Panc1 (cell line): ENCODE results near the gene THRB. TPM values are rescaled to one million over a fixed set of nuclear protein-coding genes. Genes with fewer than 3 reads are reported as not detected.

Experiments used
- ATAC-seq: fragments of 200-7000 bp; cut with Tn5 transposase; 2 replicates; pipeline ENCODE4 v1.9.1; 2020; ENCODE audit warnings: mild to moderate bottlenecking, moderate library complexity
- BruUV-seq: library from RNA; stranded (reverse); fragments of 400-500 nt; replicated peaks from 2 replicates; lab custom pipeline; 2021; lab: Mats Ljungman, UMichigan
- CTCF ChIA-PET: fragments of 300-600 bp; sonication (Branson Sonifier 250); formaldehyde crosslinking; loops from one replicate; lab custom pipeline; 2022; ENCODE audit warnings: antibody characterized with exemption; lab: Charles Lee
- POLR2A ChIA-PET: fragments of 300-600 bp; sonication (Branson Sonifier 250); formaldehyde crosslinking; loops from one replicate; lab custom pipeline; 2022; ENCODE audit warnings: antibody characterized with exemption; lab: Charles Lee
- DNase-seq: peaks from one replicate; pipeline ENCODE4 v3.0.0-alpha.2; 2010; ENCODE audit warnings: low read depth, low spot score
- H3K27ac ChIP-seq: 2 replicates; pipeline ENCODE4 v1.5.1; 2011; ENCODE audit warnings: mild to moderate bottlenecking, low read length, inconsistent platforms
- H3K27me3 ChIP-seq: fragments of 200-500 bp; sonication (Bioruptor generic); 2 replicates; pipeline ENCODE4 v1.6.0; 2014; ENCODE audit warnings: low read length, inconsistent platforms; ENCODE audit not compliant: control insufficient read depth, insufficient read depth
- H3K36me3 ChIP-seq: fragments of 200-500 bp; sonication (Bioruptor generic); 2 replicates; pipeline ENCODE4 v1.5.1; 2014; ENCODE audit warnings: inconsistent platforms, mild to moderate bottlenecking, low read length, moderate library complexity; ENCODE audit not compliant: control insufficient read depth, insufficient read depth
- H3K4me1 ChIP-seq: 2 replicates; pipeline ENCODE4 v1.5.1; 2011; ENCODE audit warnings: inconsistent platforms, mild to moderate bottlenecking, low read length, moderate library complexity; ENCODE audit not compliant: control insufficient read depth, insufficient read depth
- H3K4me3 ChIP-seq, 2 experiments: 2 replicates each; pipeline ENCODE4 v1.5.1; 2011 to 2012; ENCODE audit warnings: low read depth in 2 of 2, low read length in 2 of 2, mild to moderate bottlenecking in 2 of 2, inconsistent platforms in 1 of 2, moderate library complexity in 1 of 2
- H3K9me3 ChIP-seq: fragments of 200-500 bp; sonication (Bioruptor generic); 2 replicates; pipeline ENCODE4 v1.5.1; 2014; ENCODE audit warnings: low read depth, mild to moderate bottlenecking, inconsistent platforms, low read length, moderate library complexity; ENCODE audit not compliant: control insufficient read depth, insufficient read depth
- CTCF ChIP-seq: fragments of 450-650 bp; IDR thresholded peaks from 2 replicates; pipeline ENCODE4 v1.5.1; 2017; ENCODE audit warnings: mild to moderate bottlenecking
- POLR2AphosphoS5 ChIP-seq: IDR thresholded peaks from 2 replicates; pipeline ENCODE4 v1.6.1; 2012; ENCODE audit warnings: mild to moderate bottlenecking, low read depth, low read length, moderate library complexity
- SIN3A ChIP-seq: IDR thresholded peaks from 2 replicates; pipeline ENCODE4 v1.6.1; 2012; ENCODE audit warnings: low read depth, mild to moderate bottlenecking, low read length, moderate library complexity, borderline replicate concordance; ENCODE audit not compliant: insufficient read depth
- TCF7L2 ChIP-seq: IDR thresholded peaks from 2 replicates; pipeline ENCODE4 v1.6.1; 2011; ENCODE audit warnings: mild to moderate bottlenecking, low read depth, low read length, inconsistent platforms
- in situ Hi-C: cut with HindIII; loops from 2 replicates; pipeline ENCODE4 v1.10.0; 2016; ENCODE audit warnings: low sequenced_read_pairs, low pct_unique_long_range_greater_than_20kb
- intact Hi-C: fragments of 100-400 bp; cut with micrococcal nuclease; formaldehyde crosslinking; loops from one replicate; pipeline ENCODE4 v1.10.0; 2022; ENCODE audit not compliant: unreplicated experiment
- total RNA-seq: library from RNA; stranded (reverse); gene quantifications from one replicate; pipeline ENCODE4 v1.2.1, GENCODE V29; 2021; ENCODE audit not compliant: unreplicated experiment
- TF ChIP-seq, protein P1 (sequence below), 2 experiments: IDR thresholded peaks; 2 replicates each; pipeline ENCODE4 v1.6.1; 2011 to 2012; ENCODE audit warnings: low read depth in 2 of 2, control low read depth in 1 of 2, low read length in 1 of 2, mild to moderate bottlenecking in 1 of 2, moderate library complexity in 1 of 2; ENCODE audit not compliant: insufficient read depth in 1 of 2

The THRB gene
- total RNA-seq, 1 experiment from 2014 or later, result 3.9 TPM

DNA sequence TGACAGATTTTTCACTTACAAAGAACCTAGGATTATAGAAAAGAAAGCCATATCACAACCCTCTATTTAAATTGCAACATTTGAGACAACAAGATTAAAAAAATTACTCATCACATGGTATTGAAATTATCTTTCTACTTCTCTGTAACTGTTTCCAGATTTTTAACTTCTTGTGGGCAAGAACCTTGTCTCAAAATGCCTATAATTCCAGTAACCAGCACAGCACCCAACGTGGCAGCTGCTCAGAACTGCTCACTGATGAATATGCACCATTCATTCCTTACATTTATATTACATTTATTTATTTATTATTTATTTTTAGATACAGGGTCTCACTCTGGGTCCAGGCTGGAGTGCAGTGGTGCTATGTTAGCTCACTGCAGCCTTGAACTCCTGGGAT is 216.1 kb downstream of the THRB start:
- ATAC-seq, result no peak
- intact Hi-C loops, result no loop called here
- BruUV-seq, result no TSS peak
- Histone ChIP-seq H3K4me3 (no peak overlapping the region), H3K27ac (no peak overlapping the region), H3K9me3 (no peaks in the 10 kb centered on the region), H3K36me3 (no peaks in the 10 kb centered on the region), H3K4me1 (no peaks in the 10 kb centered on the region), H3K27me3 (no peaks in the 10 kb centered on the region)
- no peak for DNase-seq
- in situ Hi-C loops, result no loop called here
- ChIA-PET CTCF (no interaction called here), POLR2A (no interaction called here)
- no peak for TF ChIP-seq TCF7L2
- TF ChIP-seq CTCF, result no peak
- no peak for TF ChIP-seq POLR2AphosphoS5
- TF ChIP-seq SIN3A, result no peak
- TF ChIP-seq, protein P1, sequence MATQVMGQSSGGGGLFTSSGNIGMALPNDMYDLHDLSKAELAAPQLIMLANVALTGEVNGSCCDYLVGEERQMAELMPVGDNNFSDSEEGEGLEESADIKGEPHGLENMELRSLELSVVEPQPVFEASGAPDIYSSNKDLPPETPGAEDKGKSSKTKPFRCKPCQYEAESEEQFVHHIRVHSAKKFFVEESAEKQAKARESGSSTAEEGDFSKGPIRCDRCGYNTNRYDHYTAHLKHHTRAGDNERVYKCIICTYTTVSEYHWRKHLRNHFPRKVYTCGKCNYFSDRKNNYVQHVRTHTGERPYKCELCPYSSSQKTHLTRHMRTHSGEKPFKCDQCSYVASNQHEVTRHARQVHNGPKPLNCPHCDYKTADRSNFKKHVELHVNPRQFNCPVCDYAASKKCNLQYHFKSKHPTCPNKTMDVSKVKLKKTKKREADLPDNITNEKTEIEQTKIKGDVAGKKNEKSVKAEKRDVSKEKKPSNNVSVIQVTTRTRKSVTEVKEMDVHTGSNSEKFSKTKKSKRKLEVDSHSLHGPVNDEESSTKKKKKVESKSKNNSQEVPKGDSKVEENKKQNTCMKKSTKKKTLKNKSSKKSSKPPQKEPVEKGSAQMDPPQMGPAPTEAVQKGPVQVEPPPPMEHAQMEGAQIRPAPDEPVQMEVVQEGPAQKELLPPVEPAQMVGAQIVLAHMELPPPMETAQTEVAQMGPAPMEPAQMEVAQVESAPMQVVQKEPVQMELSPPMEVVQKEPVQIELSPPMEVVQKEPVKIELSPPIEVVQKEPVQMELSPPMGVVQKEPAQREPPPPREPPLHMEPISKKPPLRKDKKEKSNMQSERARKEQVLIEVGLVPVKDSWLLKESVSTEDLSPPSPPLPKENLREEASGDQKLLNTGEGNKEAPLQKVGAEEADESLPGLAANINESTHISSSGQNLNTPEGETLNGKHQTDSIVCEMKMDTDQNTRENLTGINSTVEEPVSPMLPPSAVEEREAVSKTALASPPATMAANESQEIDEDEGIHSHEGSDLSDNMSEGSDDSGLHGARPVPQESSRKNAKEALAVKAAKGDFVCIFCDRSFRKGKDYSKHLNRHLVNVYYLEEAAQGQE (IDR thresholded peaks at IDR 0.05; ENCODE audit: insufficient read depth in 1 of 2, low read depth in 2 of 2, low read length in 1 of 2), result no peak

- no peak overlapping the region for H3K4me3 ChIP-seq
- DNase-seq, result no peak
Observed at GRCh38 chr3:24273491-24273890, 221.2 kb downstream of the THRB start.

More at GRCh38 chr3:24273491-24273890, 221.2 kb downstream of the THRB start:
- Histone ChIP-seq H3K27me3 (no peaks in the 10 kb centered on the region), H3K27ac (no peak overlapping the region), H3K9me3 (no peaks in the 10 kb centered on the region), H3K36me3 (no peaks in the 10 kb centered on the region), H3K4me1 (no peaks in the 10 kb centered on the region)
- CTCF ChIA-PET, result no interaction called here
- no TSS peak for BruUV-seq
- intact Hi-C loops, result no loop called here
- TF ChIP-seq CTCF (no peak), POLR2AphosphoS5 (no peak), SIN3A (no peak), TCF7L2 (no peak)
- TF ChIP-seq, protein P1 (IDR thresholded peaks at IDR 0.05; ENCODE audit: insufficient read depth in 1 of 2, low read depth in 2 of 2, low read length in 1 of 2), result no peak
- in situ Hi-C loops, result no loop called here
- POLR2A ChIA-PET, result no interaction called here
- ATAC-seq, result no peak
